ENCODE data around the gene ZNF346.

The ZNF346 gene

GRCh38 chr5:177123789-177124485 lies 101.4 kb downstream of the ZNF346 start:
- Mint-ChIP-seq H3K9me3 (no peaks in the 10 kb centered on the region), H3K27me3 (no peaks in the 10 kb centered on the region), H3K4me1 (ENCODE audit: low read depth) (peaks cover 11% of the 10 kb centered on the region), H3K4me3 (no peak overlapping the region), H3K27ac (no peak overlapping the region), H3K36me3 (ENCODE audit: low read depth) (no peaks in the 10 kb centered on the region)
- DNase-seq, result no peak

- no peaks in the 10 kb centered on the region for H3K36me3 Mint-ChIP-seq (ENCODE audit: low read depth)
- H3K4me1 Mint-ChIP-seq (ENCODE audit: low read depth), result peaks cover 18% of the 10 kb centered on the region
- no peak for DNase-seq
- no peaks in the 10 kb centered on the region for H3K27me3 Mint-ChIP-seq
- H3K27ac Mint-ChIP-seq, result no peak overlapping the region
- H3K4me3 Mint-ChIP-seq, result no peak overlapping the region
- no peaks in the 10 kb centered on the region for H3K9me3 Mint-ChIP-seq
These were observed 102.0 kb downstream of the ZNF346 start for GRCh38 chr5:177124486-177124991.

GRCh38 chr5:177126771-177127170 lies 104.3 kb downstream of the ZNF346 start:
- H3K9me3 Mint-ChIP-seq, result no peaks in the 10 kb centered on the region
- H3K27ac Mint-ChIP-seq, result no peak overlapping the region
- peaks cover 30% of the 10 kb centered on the region for H3K4me1 Mint-ChIP-seq (ENCODE audit: low read depth)
- no peaks in the 10 kb centered on the region for H3K27me3 Mint-ChIP-seq
- no peaks in the 10 kb centered on the region for H3K36me3 Mint-ChIP-seq (ENCODE audit: low read depth)
- no peak overlapping the region for H3K4me3 Mint-ChIP-seq
- no peak for DNase-seq

- no peaks in the 10 kb centered on the region for H3K36me3 Mint-ChIP-seq (ENCODE audit: low read depth)
- H3K27me3 Mint-ChIP-seq, result no peaks in the 10 kb centered on the region
- no peak overlapping the region for H3K4me3 Mint-ChIP-seq
- H3K4me1 Mint-ChIP-seq (ENCODE audit: low read depth), result peaks cover 30% of the 10 kb centered on the region
- peak overlapping the region; percentile 73 for H3K27ac Mint-ChIP-seq
- no peaks in the 10 kb centered on the region for H3K9me3 Mint-ChIP-seq
- DNase-seq, result no peak
These were observed 106.1 kb downstream of the ZNF346 start for GRCh38 chr5:177128551-177128981.

- no peak overlapping the region for H3K4me3 Mint-ChIP-seq
- DNase-seq, result no peak
- no peaks in the 10 kb centered on the region for H3K9me3 Mint-ChIP-seq
- peaks cover 38% of the 10 kb centered on the region for H3K4me1 Mint-ChIP-seq (ENCODE audit: low read depth)
- H3K27me3 Mint-ChIP-seq, result no peaks in the 10 kb centered on the region
- peaks cover 10% of the 10 kb centered on the region for H3K36me3 Mint-ChIP-seq (ENCODE audit: low read depth)
- H3K27ac Mint-ChIP-seq, result no peak overlapping the region
These were observed 107.9 kb downstream of the ZNF346 start for GRCh38 chr5:177130211-177131018.

All from activated T-cell treated with anti-CD3 and anti-CD28 coated beads, Interleukin-2, amount 50 U/mL, for 24 hours (primary cell).